T-helper 17 cell (primary cell): ENCODE results near the gene ESAM. TPM values are rescaled to one million over a fixed set of nuclear protein-coding genes. Genes with fewer than 3 reads are reported as not detected.
A peak's percentile ranks its signal among the peaks of the same experiment; 100 is the strongest.

Experiments used
- ATAC-seq: fragments of 150-1000 bp; cut with Tn5 transposase; 2 replicates; pipeline ENCODE4 v1.10.0; 2021; ENCODE audit warnings: mild to moderate bottlenecking, moderate library complexity
- DNase-seq, 3 donors: peaks; one replicate each; pipeline versions ENCODE4 v3.0.0 to v3.0.0-alpha.2; 2020 to 2021
- H3K9me3 ChIP-seq: one replicate; pipeline ENCODE4 v1.7.0; 2013; ENCODE audit warnings: low read length, mild to moderate bottlenecking; ENCODE audit not compliant: control insufficient read depth, poor library complexity, severe bottlenecking
- H3K27ac Mint-ChIP-seq: one replicate; pipeline ENCODE4 v1.8.0; 2022; ENCODE audit warnings: mild to moderate bottlenecking, moderate library complexity, mixed read lengths
- H3K27me3 Mint-ChIP-seq: one replicate; pipeline ENCODE4 v1.8.0; 2022; ENCODE audit warnings: mixed read lengths
- H3K36me3 Mint-ChIP-seq: one replicate; pipeline ENCODE4 v1.8.0; 2022; ENCODE audit warnings: low read depth, mixed read lengths
- H3K4me1 Mint-ChIP-seq: one replicate; pipeline ENCODE4 v1.8.0; 2022; ENCODE audit warnings: mild to moderate bottlenecking, mixed read lengths
- H3K4me3 Mint-ChIP-seq: one replicate; pipeline ENCODE4 v1.8.0; 2022; ENCODE audit warnings: mild to moderate bottlenecking, moderate library complexity, mixed read lengths
- total RNA-seq, 4 donors: library from RNA in 2 of 4; stranded (reverse) in 2 of 4; gene quantifications; one replicate each; pipeline ENCODE4 v1.2.3 and lab custom pipeline; 2022 to 2026

Gene ESAM
- total RNA-seq, 2 donors from 2014 or later: 3.5 to 30.5 TPM

DNA sequence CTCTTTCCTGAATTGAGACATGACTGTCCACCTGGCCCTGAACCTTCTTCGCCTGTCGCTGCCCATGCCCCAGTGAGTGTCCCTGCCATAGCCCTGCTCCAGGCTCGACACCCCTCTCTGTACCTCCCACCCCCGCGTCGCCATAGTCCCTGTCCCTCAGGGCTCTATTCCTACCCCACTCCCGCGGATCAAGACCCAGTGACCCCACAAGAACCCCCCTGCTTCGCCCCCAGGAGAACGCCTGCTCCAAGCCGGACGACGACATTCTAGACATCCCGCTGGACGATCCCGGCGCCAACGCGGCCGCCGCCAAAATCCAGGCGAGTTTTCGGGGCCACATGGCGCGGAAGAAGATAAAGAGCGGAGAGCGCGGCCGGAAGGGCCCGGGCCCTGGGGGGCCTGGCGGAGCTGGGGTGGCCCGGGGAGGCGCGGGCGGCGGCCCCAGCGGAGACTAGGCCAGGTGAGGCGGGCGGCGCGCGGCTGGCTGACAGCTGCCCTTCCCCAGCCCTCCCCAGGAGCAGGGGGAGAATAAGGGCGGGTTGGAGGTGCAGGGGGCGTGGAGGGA is 16.7 kb downstream of the ESAM start:
- ATAC-seq (no peak), DNase-seq (no peak)
- H3K36me3 Mint-ChIP-seq: peaks cover 2% of the 10 kb centered on the region
- H3K27me3 Mint-ChIP-seq: peaks cover 5% of the 10 kb centered on the region
- peak overlapping the region; percentile 100 for H3K4me3 Mint-ChIP-seq
- no peaks in the 10 kb centered on the region for H3K9me3 ChIP-seq
- H3K27ac Mint-ChIP-seq: no peak overlapping the region
- H3K4me1 Mint-ChIP-seq: peaks cover 16% of the 10 kb centered on the region

- no peak overlapping the region for H3K4me3 Mint-ChIP-seq
- peaks cover 2% of the 10 kb centered on the region for H3K36me3 Mint-ChIP-seq
- H3K27ac Mint-ChIP-seq: peak overlapping the region; percentile 34
- peaks cover 23% of the 10 kb centered on the region for H3K4me1 Mint-ChIP-seq
- DNase-seq (no peak), ATAC-seq (no peak)
- peaks cover 13% of the 10 kb centered on the region for H3K27me3 Mint-ChIP-seq
- no peaks in the 10 kb centered on the region for H3K9me3 ChIP-seq
These were observed 19.0 kb downstream of the ESAM start for GRCh38 chr11:124743050-124743449.

- Mint-ChIP-seq H3K27me3 (peaks cover 13% of the 10 kb centered on the region), H3K36me3 (peaks cover 2% of the 10 kb centered on the region), H3K4me3 (no peak overlapping the region), H3K4me1 (peaks cover 23% of the 10 kb centered on the region), H3K27ac (no peak overlapping the region)
- H3K9me3 ChIP-seq: no peaks in the 10 kb centered on the region
- no peak for DNase-seq
- no peak for ATAC-seq
These were observed 19.5 kb downstream of the ESAM start for GRCh38 chr11:124742555-124742954.

- Mint-ChIP-seq H3K27me3 (peaks cover 13% of the 10 kb centered on the region), H3K4me3 (peak overlapping the region; percentile 91), H3K4me1 (peaks cover 24% of the 10 kb centered on the region), H3K27ac (peak overlapping the region; percentile 4), H3K36me3 (no peaks in the 10 kb centered on the region)
- DNase-seq: peak; percentile 42 to 47 (median 43)
- H3K9me3 ChIP-seq: no peaks in the 10 kb centered on the region
- ATAC-seq: peak; percentile 69
These were observed 21.7 kb downstream of the ESAM start for GRCh38 chr11:124740277-124740882.

GRCh38 chr11:124739479-124740276 is 22.4 kb downstream of the ESAM start, which contains the start of gene NRGN:
TSS of gene NRGN (plus strand) at chr11:124739942. CDS start at chr11:124740085, 143 bp downstream.
- Mint-ChIP-seq H3K36me3 (no peaks in the 10 kb centered on the region), H3K4me3 (peak within 1 kb of the TSS; percentile 91), H3K4me1 (peaks cover 26% of the 10 kb centered on the region), H3K27ac (peak within 1 kb of the TSS; percentile 54), H3K27me3 (peaks cover 13% of the 10 kb centered on the region)
- DNase-seq (peak; percentile 71 to 78 (median 77)), ATAC-seq (peak; percentile 93)
- no peaks in the 10 kb centered on the region for H3K9me3 ChIP-seq

- Mint-ChIP-seq H3K27ac (peak overlapping the region; percentile 54), H3K4me3 (peak overlapping the region; percentile 91), H3K36me3 (no peaks in the 10 kb centered on the region), H3K4me1 (peaks cover 26% of the 10 kb centered on the region), H3K27me3 (peaks cover 13% of the 10 kb centered on the region)
- no peaks in the 10 kb centered on the region for H3K9me3 ChIP-seq
- ATAC-seq: no peak
- DNase-seq: no peak
These were observed 23.2 kb downstream of the ESAM start for GRCh38 chr11:124738713-124739478.

- no peak for DNase-seq
- H3K4me1 Mint-ChIP-seq: peaks cover 24% of the 10 kb centered on the region
- peaks cover 13% of the 10 kb centered on the region for H3K27me3 Mint-ChIP-seq
- no peak for ATAC-seq
- no peak overlapping the region for H3K27ac Mint-ChIP-seq
- no peaks in the 10 kb centered on the region for H3K36me3 Mint-ChIP-seq
- H3K9me3 ChIP-seq: no peaks in the 10 kb centered on the region
- no peak overlapping the region for H3K4me3 Mint-ChIP-seq
These were observed 24.3 kb downstream of the ESAM start for GRCh38 chr11:124737638-124738305.

- no peaks in the 10 kb centered on the region for H3K9me3 ChIP-seq
- ATAC-seq (no peak), DNase-seq (no peak)
- Mint-ChIP-seq H3K36me3 (no peaks in the 10 kb centered on the region), H3K4me3 (no peak overlapping the region), H3K27me3 (peaks cover 13% of the 10 kb centered on the region), H3K4me1 (peaks cover 24% of the 10 kb centered on the region), H3K27ac (peak overlapping the region; percentile 9)
These were observed 25.4 kb downstream of the ESAM start for GRCh38 chr11:124736736-124737135.

DNA sequence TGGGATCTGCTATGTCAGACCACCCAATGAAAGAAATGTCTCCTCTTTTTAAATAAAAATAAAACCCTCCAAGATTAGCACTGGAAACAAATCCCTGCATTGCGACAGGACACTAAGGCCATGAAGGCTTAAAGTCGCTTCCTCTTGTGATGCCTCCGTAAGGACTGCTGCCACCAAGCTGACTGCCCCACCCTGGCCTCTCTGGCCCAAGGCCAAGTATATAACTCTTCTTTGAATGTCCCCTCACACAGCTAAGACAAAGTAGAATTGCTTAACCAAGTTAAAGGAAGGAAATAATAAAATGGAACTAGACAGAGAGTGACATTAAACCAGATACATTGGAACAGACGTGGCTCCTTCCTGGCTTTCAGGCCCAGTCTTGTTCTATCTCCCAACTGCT is 29.9 kb downstream of the ESAM start:
- no peaks in the 10 kb centered on the region for H3K27me3 Mint-ChIP-seq
- H3K27ac Mint-ChIP-seq: no peak overlapping the region
- H3K4me3 Mint-ChIP-seq: no peak overlapping the region
- H3K9me3 ChIP-seq: no peaks in the 10 kb centered on the region
- ATAC-seq (no peak), DNase-seq (no peak)
- H3K36me3 Mint-ChIP-seq: no peaks in the 10 kb centered on the region
- H3K4me1 Mint-ChIP-seq: peaks cover 12% of the 10 kb centered on the region

GRCh38 chr11:124729571-124729970 is 32.5 kb downstream of the ESAM start:
- DNase-seq: no peak
- H3K27me3 Mint-ChIP-seq: peaks cover 18% of the 10 kb centered on the region
- ATAC-seq: no peak
- H3K4me3 Mint-ChIP-seq: no peak overlapping the region
- peaks cover 2% of the 10 kb centered on the region for H3K36me3 Mint-ChIP-seq
- H3K9me3 ChIP-seq: no peaks in the 10 kb centered on the region
- H3K4me1 Mint-ChIP-seq: peaks cover 12% of the 10 kb centered on the region
- H3K27ac Mint-ChIP-seq: no peak overlapping the region

DNA sequence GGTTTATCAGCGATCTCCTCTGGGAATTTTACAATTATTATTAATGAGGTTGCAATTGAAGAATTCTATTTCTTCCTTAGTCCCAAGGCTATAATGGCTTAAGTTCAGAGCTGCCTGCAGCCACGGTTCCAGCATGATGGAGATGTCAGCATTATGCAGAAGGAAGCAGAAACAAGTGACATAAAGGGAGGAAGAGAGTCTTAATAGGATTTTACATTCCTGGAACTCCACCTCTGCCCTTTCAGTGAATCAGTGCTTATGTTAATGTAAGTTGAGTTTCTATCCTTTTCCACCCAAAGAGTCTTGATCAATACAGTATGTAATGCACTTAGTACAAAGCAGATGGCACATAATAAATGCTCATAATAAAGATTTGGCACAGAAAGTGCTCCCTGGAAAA is 34.0 kb downstream of the ESAM start:
- peaks cover 2% of the 10 kb centered on the region for H3K36me3 Mint-ChIP-seq
- no peak for DNase-seq
- no peak overlapping the region for H3K27ac Mint-ChIP-seq
- no peak overlapping the region for H3K4me3 Mint-ChIP-seq
- no peaks in the 10 kb centered on the region for H3K9me3 ChIP-seq
- H3K27me3 Mint-ChIP-seq: peaks cover 28% of the 10 kb centered on the region
- no peak for ATAC-seq
- peaks cover 12% of the 10 kb centered on the region for H3K4me1 Mint-ChIP-seq

DNA sequence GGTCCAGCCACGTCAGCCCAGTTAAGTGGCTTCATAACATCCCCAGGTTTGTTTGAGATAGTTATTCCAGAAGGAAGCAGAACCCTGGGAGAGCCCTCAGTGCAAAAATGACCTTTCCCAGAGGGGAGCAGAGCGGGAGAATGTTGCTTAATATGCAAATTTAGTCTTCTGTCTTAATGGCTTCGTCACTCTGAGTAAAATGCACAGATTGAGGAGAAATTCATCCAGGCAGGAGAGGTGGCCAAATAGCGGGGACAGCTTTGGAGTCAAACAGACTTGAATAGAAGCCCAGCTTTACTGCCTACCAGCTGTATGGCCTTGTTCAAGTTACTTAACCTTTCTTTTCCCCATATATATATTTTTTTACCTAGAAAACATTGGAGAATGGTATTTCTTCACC is 34.6 kb downstream of the ESAM start:
- Mint-ChIP-seq H3K27ac (no peak overlapping the region), H3K4me3 (no peak overlapping the region), H3K4me1 (peaks cover 17% of the 10 kb centered on the region), H3K36me3 (peaks cover 2% of the 10 kb centered on the region), H3K27me3 (peaks cover 34% of the 10 kb centered on the region)
- DNase-seq (no peak), ATAC-seq (no peak)
- H3K9me3 ChIP-seq: no peaks in the 10 kb centered on the region
